KMS-11 (cell line): Measurements from ENCODE around the gene MFSD6.
"Not testable (repeated sequence)": the region's sequence is repeated elsewhere in the genome, so short reads cannot be mapped to it uniquely, and the experiment has no call there.

ENCODE experiments used
- H2AFZ ChIP-seq: fragments of 200-600 bp; sonication (generic); 2 replicates; pipeline ENCODE4 v1.6.1; 2016; ENCODE audit warnings: antibody characterized with exemption, mixed run types, low read depth
- H3K27ac ChIP-seq: fragments of 200-600 bp; sonication (generic); 2 replicates; pipeline ENCODE4 v1.6.1; 2016; ENCODE audit warnings: mild to moderate bottlenecking, mixed run types
- H3K27me3 ChIP-seq: fragments of 200-600 bp; sonication (generic); 2 replicates; pipeline ENCODE4 v1.6.1; 2017; ENCODE audit warnings: mild to moderate bottlenecking, low read depth, mixed run types, moderate library complexity; ENCODE audit not compliant: insufficient read depth
- H3K36me3 ChIP-seq: fragments of 200-600 bp; sonication (generic); 2 replicates; pipeline ENCODE4 v1.6.1; 2017; ENCODE audit warnings: mild to moderate bottlenecking, mixed run types; ENCODE audit not compliant: insufficient read depth
- H3K4me1 ChIP-seq: fragments of 200-600 bp; sonication (generic); 2 replicates; pipeline ENCODE4 v1.6.1; 2016; ENCODE audit warnings: mild to moderate bottlenecking, low read depth, mixed run types; ENCODE audit not compliant: poor library complexity, severe bottlenecking
- H3K4me2 ChIP-seq: fragments of 200-600 bp; sonication (generic); 2 replicates; pipeline ENCODE4 v1.7.0; 2016; ENCODE audit warnings: mild to moderate bottlenecking, mixed run types
- H3K4me3 ChIP-seq: fragments of 200-600 bp; sonication (generic); IDR thresholded peaks from 2 replicates; pipeline ENCODE4 v1.6.1; 2017; ENCODE audit warnings: low read depth, low read length, mixed read lengths; ENCODE audit not compliant: insufficient read depth
- H3K79me2 ChIP-seq: fragments of 200-600 bp; sonication (generic); 2 replicates; pipeline ENCODE4 v1.6.1; 2016; ENCODE audit warnings: low read depth, mixed run types; ENCODE audit not compliant: insufficient read depth
- H3K9ac ChIP-seq: fragments of 200-600 bp; sonication (generic); 2 replicates; pipeline ENCODE4 v1.6.1; 2016; ENCODE audit warnings: mild to moderate bottlenecking, mixed run types
- H4K20me1 ChIP-seq: fragments of 200-600 bp; sonication (generic); 2 replicates; pipeline ENCODE4 v1.6.1; 2016; ENCODE audit warnings: mild to moderate bottlenecking, mixed run types; ENCODE audit not compliant: insufficient read depth
- TF ChIP-seq, protein P1 (sequence below): fragments of 200-600 bp; sonication (generic); conservative IDR thresholded peaks from 2 replicates; pipeline ENCODE4 v1.6.1; 2017; ENCODE audit warnings: low read depth, mild to moderate bottlenecking, antibody characterized with exemption, low read length, moderate library complexity, mixed read lengths

Gene MFSD6

DNA sequence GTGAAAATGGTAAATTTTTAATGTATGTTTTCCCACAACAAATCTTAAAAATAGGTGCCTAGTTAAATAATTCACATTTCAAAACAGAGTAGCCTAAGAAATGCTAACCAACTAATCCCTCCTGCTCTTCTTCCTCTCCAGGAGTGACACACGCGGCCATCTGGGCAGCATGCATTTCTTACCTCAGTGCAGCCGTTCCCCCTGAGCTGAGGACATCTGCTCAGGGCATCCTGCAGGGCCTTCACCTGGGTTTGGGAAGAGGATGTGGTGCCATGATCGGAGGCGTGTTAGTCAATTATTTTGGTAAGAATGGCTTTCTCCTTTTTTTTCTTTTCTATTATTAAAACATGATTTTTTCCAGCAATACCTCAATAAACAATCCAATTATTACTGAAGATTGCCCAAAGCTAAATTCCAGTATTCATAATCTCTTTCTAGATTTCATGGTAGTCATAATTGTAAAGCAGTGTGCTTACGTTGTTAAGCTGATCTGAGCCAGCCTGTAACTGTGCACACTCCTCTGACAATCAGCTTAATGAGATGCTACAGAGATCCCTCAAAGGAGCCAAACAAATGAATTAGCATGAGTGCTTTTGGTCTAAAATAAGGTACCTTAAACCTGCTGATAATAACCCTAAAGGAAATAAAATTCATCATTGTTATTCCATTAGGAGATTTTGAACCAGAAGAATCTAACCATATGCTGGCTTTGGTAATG lies 80.5 kb downstream of the MFSD6 start:
- Histone ChIP-seq H3K9ac (no peak overlapping the region), H3K27ac (no peak overlapping the region), H2AFZ (no peak overlapping the region), H3K79me2 (no peaks in the 10 kb centered on the region), H3K4me2 (no peak overlapping the region), H3K4me3 (no peak overlapping the region), H4K20me1 (no peaks in the 10 kb centered on the region), H3K4me1 (no peaks in the 10 kb centered on the region), H3K36me3 (no peaks in the 10 kb centered on the region), H3K27me3 (no peaks in the 10 kb centered on the region)
- TF ChIP-seq, protein P1, sequence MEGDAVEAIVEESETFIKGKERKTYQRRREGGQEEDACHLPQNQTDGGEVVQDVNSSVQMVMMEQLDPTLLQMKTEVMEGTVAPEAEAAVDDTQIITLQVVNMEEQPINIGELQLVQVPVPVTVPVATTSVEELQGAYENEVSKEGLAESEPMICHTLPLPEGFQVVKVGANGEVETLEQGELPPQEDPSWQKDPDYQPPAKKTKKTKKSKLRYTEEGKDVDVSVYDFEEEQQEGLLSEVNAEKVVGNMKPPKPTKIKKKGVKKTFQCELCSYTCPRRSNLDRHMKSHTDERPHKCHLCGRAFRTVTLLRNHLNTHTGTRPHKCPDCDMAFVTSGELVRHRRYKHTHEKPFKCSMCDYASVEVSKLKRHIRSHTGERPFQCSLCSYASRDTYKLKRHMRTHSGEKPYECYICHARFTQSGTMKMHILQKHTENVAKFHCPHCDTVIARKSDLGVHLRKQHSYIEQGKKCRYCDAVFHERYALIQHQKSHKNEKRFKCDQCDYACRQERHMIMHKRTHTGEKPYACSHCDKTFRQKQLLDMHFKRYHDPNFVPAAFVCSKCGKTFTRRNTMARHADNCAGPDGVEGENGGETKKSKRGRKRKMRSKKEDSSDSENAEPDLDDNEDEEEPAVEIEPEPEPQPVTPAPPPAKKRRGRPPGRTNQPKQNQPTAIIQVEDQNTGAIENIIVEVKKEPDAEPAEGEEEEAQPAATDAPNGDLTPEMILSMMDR: no peak

DNA sequence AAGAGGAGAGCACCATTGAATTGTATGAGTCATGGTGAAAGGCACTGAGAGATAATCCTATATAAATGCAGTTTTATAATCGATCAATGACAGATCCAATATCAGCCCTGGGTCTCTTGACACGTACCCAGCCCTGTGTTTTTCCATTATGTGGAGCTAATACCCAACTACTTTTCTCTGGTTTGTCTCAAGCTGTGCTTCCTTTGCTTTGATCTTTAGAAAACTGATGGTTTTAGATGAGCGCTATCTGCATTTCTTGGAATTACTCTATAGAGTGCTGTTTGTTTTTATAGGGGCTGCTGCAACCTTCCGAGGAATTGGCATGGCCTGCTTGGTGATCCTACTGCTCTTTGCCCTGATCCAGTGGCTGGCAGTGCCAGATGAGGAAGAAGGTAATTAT lies 81.3 kb downstream of the MFSD6 start:
- TF ChIP-seq, protein P1: no peak
- Histone ChIP-seq H3K27ac (no peak overlapping the region), H3K9ac (no peak overlapping the region), H3K36me3 (no peaks in the 10 kb centered on the region), H3K79me2 (no peaks in the 10 kb centered on the region), H3K4me2 (no peak overlapping the region), H3K4me1 (no peaks in the 10 kb centered on the region), H3K4me3 (no peak overlapping the region), H4K20me1 (no peaks in the 10 kb centered on the region), H3K27me3 (no peaks in the 10 kb centered on the region), H2AFZ (no peak overlapping the region)

DNA sequence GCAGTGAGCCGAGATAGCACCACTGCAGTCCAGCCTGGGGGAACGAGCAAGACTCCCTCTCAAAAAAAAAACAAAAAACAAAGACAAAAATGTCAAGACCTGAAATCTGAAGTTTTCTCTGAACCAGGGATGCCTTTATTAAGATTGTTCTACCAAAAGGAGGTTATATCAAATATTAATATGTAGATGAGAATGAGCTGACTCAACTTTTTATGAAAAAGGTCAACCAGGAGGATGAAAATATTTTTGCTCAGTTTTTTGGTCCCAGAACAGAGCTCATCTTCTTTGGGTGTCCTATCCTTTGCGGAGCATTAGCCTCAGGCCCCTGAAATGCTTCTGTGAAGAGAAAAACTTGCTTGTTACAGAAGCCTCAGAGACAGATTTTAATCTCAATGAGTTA lies 82.3 kb downstream of the MFSD6 start:
- TF ChIP-seq, protein P1: no peak
- H2AFZ ChIP-seq: no peak overlapping the region
- H3K9ac ChIP-seq: no peak overlapping the region
- no peak overlapping the region for H3K4me2 ChIP-seq
- H3K79me2 ChIP-seq: no peaks in the 10 kb centered on the region
- H3K4me1 ChIP-seq: no peaks in the 10 kb centered on the region
- H3K4me3 ChIP-seq: no peak overlapping the region
- H3K27ac ChIP-seq: no peak overlapping the region
- H3K27me3 ChIP-seq: no peaks in the 10 kb centered on the region
- H4K20me1 ChIP-seq: no peaks in the 10 kb centered on the region
- no peaks in the 10 kb centered on the region for H3K36me3 ChIP-seq

DNA sequence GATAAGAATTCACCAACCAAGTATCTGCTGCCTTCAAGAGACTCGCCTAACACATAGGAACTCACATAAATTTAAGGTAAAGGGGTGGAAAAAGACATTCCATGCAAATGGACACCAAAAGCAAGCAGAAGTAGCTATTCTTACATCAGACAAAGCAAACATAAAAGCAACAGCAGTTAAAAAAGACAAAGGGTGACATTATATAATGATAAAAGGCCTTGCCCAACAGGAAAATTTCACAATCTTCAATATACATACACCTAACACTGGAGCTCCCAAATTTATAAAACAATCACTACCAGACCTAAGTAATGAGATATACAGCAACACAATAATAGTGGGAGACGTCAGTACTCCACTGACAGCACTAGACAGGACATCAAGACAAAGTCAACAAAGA lies 84.9 kb downstream of the MFSD6 start:
- Histone ChIP-seq H3K4me1 (no peaks in the 10 kb centered on the region), H3K4me3 (no peak overlapping the region), H3K9ac (no peak overlapping the region), H2AFZ (no peak overlapping the region), H3K27me3 (no peaks in the 10 kb centered on the region), H3K79me2 (no peaks in the 10 kb centered on the region), H4K20me1 (no peaks in the 10 kb centered on the region), H3K4me2 (no peak overlapping the region), H3K36me3 (no peaks in the 10 kb centered on the region), H3K27ac (no peak overlapping the region)
- TF ChIP-seq, protein P1: no peak

DNA sequence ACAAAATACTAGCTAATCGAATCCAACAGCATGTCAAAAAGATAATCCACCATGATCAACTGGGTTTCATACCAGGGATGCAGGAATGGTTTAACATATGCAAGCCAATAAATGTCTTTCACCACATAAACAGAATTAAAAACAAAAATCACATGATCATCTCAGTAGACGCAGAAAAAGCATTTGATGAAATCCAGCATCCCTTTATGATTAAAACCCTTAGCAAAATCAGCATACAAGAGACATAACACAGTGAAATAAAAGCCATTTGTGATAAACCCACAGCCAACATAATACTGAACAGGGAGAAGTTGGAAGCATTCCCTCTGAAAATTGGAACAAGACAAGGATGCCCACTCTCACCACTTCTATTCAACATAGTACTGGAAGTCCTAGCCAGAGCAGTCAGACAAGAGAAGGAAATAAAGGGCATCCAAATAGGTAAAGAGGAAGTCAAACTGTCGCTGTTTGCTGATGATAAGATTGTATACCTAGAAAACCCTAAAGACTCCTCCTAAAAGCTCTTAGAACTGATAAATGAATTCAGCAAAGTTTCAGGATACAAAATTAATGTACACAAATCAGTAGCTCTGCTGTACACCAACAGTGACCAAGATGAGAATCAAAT lies 86.6 kb downstream of the MFSD6 start:
- H3K4me3 ChIP-seq, H3K36me3 ChIP-seq, H3K4me2 ChIP-seq, H4K20me1 ChIP-seq, H3K9ac ChIP-seq, H3K27me3 ChIP-seq, H2AFZ ChIP-seq, H3K4me1 ChIP-seq, H3K27ac ChIP-seq, H3K79me2 ChIP-seq: not testable (repeated sequence)
